Ammon's horn (tissue), 1 donor: ENCODE data around the gene UBQLNL.

ENCODE experiments used
- DNase-seq: peaks from one replicate; pipeline ENCODE4 v3.0.0-alpha.2; 2016; ENCODE audit warnings: low spot score

UBQLNL gene, protein sequence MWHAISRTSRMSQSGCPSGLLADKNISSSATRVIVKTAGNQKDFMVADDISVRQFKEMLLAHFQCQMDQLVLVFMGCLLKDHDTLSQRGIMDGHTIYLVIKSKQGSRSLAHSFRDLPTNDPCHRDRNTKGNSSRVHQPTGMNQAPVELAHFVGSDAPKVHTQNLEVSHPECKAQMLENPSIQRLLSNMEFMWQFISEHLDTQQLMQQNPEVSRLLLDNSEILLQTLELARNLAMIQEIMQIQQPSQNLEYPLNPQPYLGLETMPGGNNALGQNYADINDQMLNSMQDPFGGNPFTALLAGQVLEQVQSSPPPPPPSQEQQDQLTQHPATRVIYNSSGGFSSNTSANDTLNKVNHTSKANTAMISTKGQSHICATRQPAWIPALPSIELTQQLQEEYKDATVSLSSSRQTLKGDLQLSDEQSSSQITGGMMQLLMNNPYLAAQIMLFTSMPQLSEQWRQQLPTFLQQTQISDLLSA

DNA sequence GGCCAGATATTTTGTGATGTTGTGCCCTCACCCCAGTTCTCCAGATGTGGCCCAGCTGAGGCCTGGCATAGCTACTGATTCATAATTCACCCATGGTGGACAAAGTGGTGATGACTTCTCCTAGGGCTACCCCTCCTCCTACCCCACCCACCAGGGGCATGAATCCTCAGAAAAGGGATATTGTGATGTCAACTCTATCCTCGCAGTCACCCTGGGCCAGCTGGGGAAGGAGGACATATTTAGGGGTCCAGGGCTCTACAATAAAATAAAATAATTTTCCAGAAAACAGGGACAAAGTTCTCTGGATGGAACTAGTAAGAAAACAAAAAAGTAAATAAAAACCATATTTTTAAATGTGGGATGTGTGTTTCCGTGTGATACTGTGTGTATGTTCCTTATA, at the start of gene UBQLNL:
Gene UBQLNL, minus strand, starts transcription at position 101 of the 400 bp plus-strand sequence. CDS start 258 bp downstream, outside the sequence.
- no peak for DNase-seq

DNA sequence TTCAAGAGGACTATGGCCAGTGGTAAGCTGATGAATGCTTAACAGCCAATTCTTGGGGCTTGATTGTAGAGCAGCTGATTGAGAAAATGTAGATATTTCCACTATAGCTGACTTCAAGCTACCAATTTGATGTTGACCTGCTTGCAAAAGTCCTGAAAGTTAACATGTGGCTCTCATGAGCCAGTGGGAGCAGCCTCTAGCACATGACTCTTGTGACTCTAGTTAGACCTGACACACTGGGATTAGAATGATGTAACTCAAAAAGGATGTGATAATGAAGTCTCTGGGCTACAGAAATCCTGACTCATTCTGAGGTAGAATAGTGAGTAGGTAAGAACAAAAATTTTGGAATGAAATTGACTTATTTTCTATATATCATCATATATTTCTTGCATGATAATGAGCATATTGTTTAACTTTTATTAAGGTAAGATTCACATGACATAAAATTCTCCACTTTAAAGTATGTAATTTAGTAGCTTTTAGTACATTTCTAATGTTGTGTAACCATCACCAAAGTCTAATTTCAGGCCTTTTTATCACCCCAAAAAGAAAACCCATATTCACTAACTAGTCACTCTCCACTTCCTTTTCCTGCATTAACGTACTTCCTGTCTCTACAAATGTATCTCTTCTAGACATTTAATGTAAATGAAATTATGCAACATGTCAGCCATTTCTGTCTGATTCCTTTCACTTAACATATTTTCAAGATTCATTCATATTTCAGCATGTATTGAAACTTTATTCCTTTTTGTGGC, 47.9 kb upstream of the UBQLNL start:
- no peak for DNase-seq

DNA sequence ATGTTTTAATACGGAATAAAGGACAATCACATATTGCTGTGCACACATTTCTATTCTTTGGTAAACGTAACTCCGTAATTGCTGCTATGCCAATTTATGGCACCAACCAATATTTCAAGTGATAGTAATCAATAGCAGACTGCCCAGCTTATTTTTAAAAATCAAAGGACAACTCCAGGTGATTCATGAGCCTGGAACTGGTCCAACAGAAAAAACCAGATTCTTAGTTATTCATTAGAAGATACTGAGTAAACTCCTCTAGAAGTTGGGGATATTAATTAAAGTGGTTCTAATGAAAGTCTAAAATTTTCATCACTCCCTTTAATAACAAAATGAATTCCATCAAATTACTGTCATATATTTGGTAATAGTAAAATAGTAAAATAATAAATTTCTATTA, 41.3 kb upstream of the UBQLNL start:
- DNase-seq, result no peak

GRCh38 chr11:5556596-5557188, 40.2 kb upstream of the UBQLNL start:
- no peak for DNase-seq

GRCh38 chr11:5553343-5553742, 36.8 kb upstream of the UBQLNL start:
- DNase-seq, result no peak

DNA sequence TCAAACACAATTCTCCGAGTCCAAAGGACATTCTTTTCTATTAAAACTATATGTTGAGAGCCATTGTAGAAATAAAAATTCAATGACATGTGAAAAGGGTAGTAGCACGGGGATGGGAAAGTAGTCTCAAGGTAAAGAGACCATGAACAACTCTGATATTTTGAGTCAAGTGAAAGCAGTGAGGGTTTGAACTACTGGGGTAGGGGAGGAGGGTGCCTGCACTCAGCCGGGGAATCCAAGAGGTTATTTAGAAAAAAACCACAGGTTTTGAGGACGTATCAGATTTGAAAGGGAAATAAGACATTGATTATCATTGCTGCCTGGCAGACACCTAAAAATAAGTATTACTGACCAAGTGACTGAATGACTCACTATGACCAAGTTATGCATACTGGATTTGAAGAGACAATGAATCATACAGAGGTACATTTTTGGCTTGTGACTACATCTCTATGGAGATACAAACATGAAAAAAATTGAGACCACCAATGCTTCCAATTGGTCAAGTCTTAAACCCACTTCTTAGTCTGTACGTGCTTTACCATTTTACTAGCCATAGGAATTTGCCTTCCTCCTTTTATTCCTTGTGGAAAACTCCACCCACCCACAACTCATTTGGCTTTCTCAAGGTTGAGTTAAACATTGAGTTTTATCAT, 34.1 kb upstream of the UBQLNL start:
- DNase-seq, result no peak

GRCh38 chr11:5548440-5548839, 31.9 kb upstream of the UBQLNL start, which contains the start of gene OR52H1:
Gene OR52H1 (minus strand): TSS chr11:5548540. CDS start chr11:5545505, 3,035 bp downstream.
- no peak for DNase-seq

GRCh38 chr11:5547982-5548381, 31.5 kb upstream of the UBQLNL start:
- no peak for DNase-seq

- DNase-seq, result no peak
Observed at GRCh38 chr11:5546457-5546856, 30.0 kb upstream of the UBQLNL start.

GRCh38 chr11:5541427-5541826, 24.9 kb upstream of the UBQLNL start:
- DNase-seq, result no peak

DNA sequence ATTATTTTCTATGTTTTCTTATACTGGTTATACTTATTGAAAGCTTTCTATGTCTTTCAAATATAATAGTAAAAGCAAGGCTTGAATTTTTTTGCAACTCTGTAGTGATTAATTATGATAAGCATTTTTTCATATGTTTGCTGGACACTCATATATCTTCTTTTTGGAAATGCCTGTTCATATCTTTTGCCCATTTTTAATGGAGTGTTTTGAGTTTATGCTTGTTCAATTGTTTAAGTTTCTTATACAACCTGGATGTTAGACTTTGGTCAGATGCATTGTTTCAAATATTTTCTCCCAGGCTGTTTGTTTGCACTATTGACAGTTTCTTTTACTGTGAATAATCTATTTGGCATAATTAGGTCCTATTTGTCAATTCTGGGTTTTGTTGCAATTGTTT, 20.0 kb upstream of the UBQLNL start:
- no peak for DNase-seq

DNA sequence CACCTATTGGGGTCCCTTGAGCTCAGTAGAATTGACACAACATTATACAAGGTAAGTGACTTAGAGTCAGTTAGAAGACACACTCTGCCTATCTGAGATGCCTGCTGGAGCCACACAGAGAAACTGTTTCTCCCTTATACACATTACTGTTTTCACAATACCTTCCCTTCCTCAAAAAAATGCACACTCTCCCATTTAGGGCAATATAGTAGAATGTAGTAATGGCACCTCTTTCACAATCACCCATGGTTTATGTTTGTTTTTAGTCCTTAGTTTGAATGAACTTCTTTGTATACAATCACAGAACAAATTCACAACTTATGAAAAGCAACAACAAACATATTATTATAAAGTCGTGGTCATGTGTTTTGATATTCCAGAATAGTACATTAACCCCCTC, 17.5 kb upstream of the UBQLNL start:
- DNase-seq, result no peak

DNA sequence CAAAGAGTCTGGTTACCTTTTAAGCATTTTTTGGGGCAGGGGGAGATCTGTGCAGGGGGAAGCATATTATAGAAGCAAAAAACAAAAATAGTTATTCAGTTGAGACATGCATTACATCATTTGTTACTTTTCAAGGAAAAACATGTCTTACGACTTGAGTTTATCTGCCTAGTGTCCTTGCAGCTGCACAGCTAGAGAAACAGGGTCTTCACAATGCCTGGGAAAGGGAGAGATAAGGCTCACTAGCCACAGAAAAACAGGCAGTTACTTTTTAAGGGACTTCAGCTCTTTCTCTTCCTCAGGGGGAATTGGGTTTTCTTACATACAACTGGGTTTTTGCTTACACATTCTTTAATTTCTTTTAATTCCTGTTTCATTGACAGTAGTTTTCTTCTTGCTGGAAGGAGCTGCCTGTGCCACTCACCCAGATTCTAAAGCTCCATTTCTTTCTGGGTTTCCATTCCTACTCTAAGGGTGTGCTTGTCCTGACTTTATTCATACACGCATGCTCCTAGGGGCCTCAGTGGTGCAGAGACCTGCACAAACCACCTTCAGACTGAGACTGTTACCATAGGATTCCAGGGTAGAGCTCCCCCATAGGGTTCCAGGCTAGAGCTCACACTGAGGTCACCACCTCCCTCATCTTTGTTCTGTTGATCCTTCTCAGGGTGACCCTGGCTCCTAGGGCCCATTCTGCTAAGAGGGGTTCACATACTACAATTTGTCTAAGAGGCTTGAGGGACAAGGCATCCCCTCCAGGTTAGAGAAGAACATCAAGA, 14.7 kb upstream of the UBQLNL start:
- DNase-seq, result no peak

- no peak for DNase-seq
Observed at GRCh38 chr11:5528495-5528894, 12.0 kb upstream of the UBQLNL start.

DNA sequence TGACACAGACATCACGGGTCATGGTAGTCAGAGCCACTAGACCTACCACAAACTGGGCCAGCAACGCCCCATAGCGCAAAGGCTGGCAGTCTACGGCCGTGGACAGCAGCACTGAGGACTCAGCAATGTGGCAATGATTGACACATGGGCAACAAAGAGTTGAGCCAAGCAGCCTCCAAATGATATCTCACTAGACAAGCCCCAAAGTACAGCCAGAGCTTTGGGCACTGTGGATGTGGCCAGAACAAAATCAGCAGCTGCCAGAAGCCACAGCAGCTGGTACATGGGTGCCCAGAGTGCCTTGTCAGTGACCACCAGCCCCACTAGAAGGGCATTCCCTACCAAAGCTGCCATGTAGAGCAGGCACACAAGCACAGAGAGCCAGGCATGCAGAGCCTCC, 11.2 kb upstream of the UBQLNL start:
- no peak for DNase-seq

DNA sequence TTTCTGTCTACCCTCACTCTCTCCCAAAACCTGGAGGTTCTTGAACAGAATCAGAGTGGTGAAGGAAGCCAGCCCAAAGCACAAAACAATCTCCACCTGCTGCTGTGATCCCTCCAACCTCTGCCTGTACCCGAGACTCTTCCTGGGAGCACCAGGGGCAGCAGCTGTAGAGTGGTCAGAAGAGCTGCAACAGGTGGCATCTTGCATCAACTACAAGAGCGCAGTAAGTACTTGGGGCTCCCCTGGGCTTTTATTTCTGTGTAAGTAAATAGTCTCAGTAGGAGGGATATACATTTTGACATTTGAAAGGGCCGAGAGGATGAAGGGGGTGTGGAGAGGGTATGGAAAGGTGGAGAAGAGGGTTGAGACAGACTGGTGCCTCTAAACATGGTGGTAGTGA, 8.3 kb upstream of the UBQLNL start:
- no peak for DNase-seq

- DNase-seq, result no peak
Observed at GRCh38 chr11:5522308-5522707, 5.8 kb upstream of the UBQLNL start.

- DNase-seq, result no peak
Observed at GRCh38 chr11:5521540-5521939, 5.0 kb upstream of the UBQLNL start.

GRCh38 chr11:5514841-5515240, 1.7 kb downstream of the UBQLNL start:
- no peak for DNase-seq

GRCh38 chr11:5509803-5510202, 6.7 kb downstream of the UBQLNL start, which contains the start of gene UBQLN3:
Gene UBQLN3 (minus strand): TSS chr11:5509957. CDS start chr11:5509558, 399 bp downstream.
- DNase-seq, result no peak

GRCh38 chr11:5508605-5509004, 7.9 kb downstream of the UBQLNL start:
- DNase-seq, result no peak
